Uterus (tissue), 4 donors: ENCODE measurements around the gene TBKBP1. TPM values are rescaled to one million over a fixed set of nuclear protein-coding genes. Genes with fewer than 3 reads are reported as not detected.

Experiments used
- DNase-seq, 2 donors: peaks; one replicate each; pipeline ENCODE4 v3.0.0-alpha.2; 2019 to 2020
- H3K27ac ChIP-seq, 2 donors: fragments of 200-600 bp; sonication (generic); 1 replicate in 1 of 2; 2 replicates in 1 of 2; pipeline ENCODE4 v1.5.1; 2016 to 2018
- H3K27me3 ChIP-seq, 2 donors: fragments of 200-600 bp; sonication (generic); one replicate each; pipeline ENCODE4 v1.5.1; 2018 to 2019; ENCODE audit warnings: control low read depth in 1 of 2
- H3K36me3 ChIP-seq, 2 donors: fragments of 200-600 bp; sonication (generic); one replicate each; pipeline ENCODE4 v1.5.1; 2019; ENCODE audit warnings: control low read depth in 1 of 2
- H3K4me1 ChIP-seq, 2 donors: fragments of 200-600 bp; sonication (generic); one replicate each; pipeline ENCODE4 v1.5.1; 2018 to 2019; ENCODE audit warnings: control low read depth in 1 of 2
- H3K4me3 ChIP-seq, 2 donors: fragments of 200-600 bp; sonication (generic); 1 replicate in 1 of 2; 2 replicates in 1 of 2; pipeline ENCODE4 v1.5.1; 2018 to 2019; ENCODE audit warnings: mild to moderate bottlenecking in 1 of 2
- H3K9me3 ChIP-seq, 2 donors: fragments of 200-600 bp; sonication (generic); one replicate each; pipeline ENCODE4 v1.5.1; 2019; ENCODE audit warnings: control low read depth in 1 of 2
- CTCF ChIP-seq, 4 experiments: fragments of 200-600 bp in 2 of 4; fragments of 450-650 bp in 2 of 4; sonication (generic) in 2 of 4; IDR thresholded peaks; one replicate each; pipeline ENCODE4 v1.5.1; 2016 to 2019; ENCODE audit warnings: antibody characterized with exemption in 4 of 4, mild to moderate bottlenecking in 2 of 4, moderate library complexity in 1 of 4
- POLR2A ChIP-seq, 2 donors: fragments of 450-650 bp; IDR thresholded peaks; one replicate each; pipeline ENCODE4 v1.6.1; 2016; ENCODE audit warnings: antibody characterized with exemption in 2 of 2, mild to moderate bottlenecking in 1 of 2, moderate library complexity in 1 of 2
- intact Hi-C: fragments of 100-400 bp; cut with DNase I; formaldehyde crosslinking; loops from one replicate; pipeline ENCODE4 v1.15.1; 2023; ENCODE audit warnings: low total_unique reads
- total RNA-seq, 4 donors: library from RNA; depleted of rRNA in 3 of 4; stranded (reverse); fragments of >200 nt in 3 of 4; gene quantifications; one replicate each; pipeline versions ENCODE4 v1.1.0 to v1.2.4, GENCODE V29; 2014 to 2023
- donor health status: DM: yes; HTN: yes; CAD: no.

TBKBP1 gene
- total RNA-seq, 4 donors from 2014 or later, result 2.6 to 24.8 (median 10.7) TPM

- Histone ChIP-seq H3K27me3 (no peaks in the 10 kb centered on the region), H3K4me1 (no peaks in the 10 kb centered on the region), H3K4me3 (peak overlapping the region; percentile 5 to 31), H3K27ac (peak overlapping the region; percentile 7 to 56), H3K9me3 (no peaks in the 10 kb centered on the region), H3K36me3 (no peaks in the 10 kb centered on the region)
- peak in 1 of 2 donors; percentile 27 for DNase-seq
- no peak for TF ChIP-seq CTCF (IDR thresholded peaks at IDR 0.05)
- TF ChIP-seq POLR2A (IDR thresholded peaks at IDR 0.05), result no peak
- intact Hi-C loops, result no loop called here
These were observed 14.4 kb downstream of the TBKBP1 start for GRCh38 chr17:47708312-47708863.

GRCh38 chr17:47708864-47709541, 15.0 kb downstream of the TBKBP1 start:
- H3K36me3 ChIP-seq, result no peaks in the 10 kb centered on the region
- intact Hi-C loops, result no loop called here
- no peak for TF ChIP-seq POLR2A (IDR thresholded peaks at IDR 0.05)
- no peak for TF ChIP-seq CTCF (IDR thresholded peaks at IDR 0.05)
- H3K27me3 ChIP-seq, result no peaks in the 10 kb centered on the region
- peak overlapping the region; percentile 5 to 31 for H3K4me3 ChIP-seq
- peak overlapping the region; percentile 7 to 56 for H3K27ac ChIP-seq
- peak in 1 of 2 donors; percentile 65 for DNase-seq
- no peaks in the 10 kb centered on the region for H3K4me1 ChIP-seq
- H3K9me3 ChIP-seq, result no peaks in the 10 kb centered on the region

- DNase-seq, result no peak
- H3K4me1 ChIP-seq, result no peaks in the 10 kb centered on the region
- H3K27ac ChIP-seq, result no peak overlapping the region
- TF ChIP-seq POLR2A (IDR thresholded peaks at IDR 0.05), result no peak
- TF ChIP-seq CTCF (IDR thresholded peaks at IDR 0.05), result no peak
- H3K36me3 ChIP-seq, result no peaks in the 10 kb centered on the region
- no peaks in the 10 kb centered on the region for H3K9me3 ChIP-seq
- H3K4me3 ChIP-seq, result no peak overlapping the region
- H3K27me3 ChIP-seq, result no peaks in the 10 kb centered on the region
- intact Hi-C loops, result no loop called here
These were observed 15.6 kb downstream of the TBKBP1 start for GRCh38 chr17:47709594-47709993.

GRCh38 chr17:47711366-47712099, 17.6 kb downstream of the TBKBP1 start:
- no peaks in the 10 kb centered on the region for H3K9me3 ChIP-seq
- H3K27me3 ChIP-seq, result no peaks in the 10 kb centered on the region
- no peak overlapping the region for H3K4me3 ChIP-seq
- TF ChIP-seq CTCF (IDR thresholded peaks at IDR 0.05), result no peak
- TF ChIP-seq POLR2A (IDR thresholded peaks at IDR 0.05), result no peak
- no peaks in the 10 kb centered on the region for H3K4me1 ChIP-seq
- no peaks in the 10 kb centered on the region for H3K36me3 ChIP-seq
- H3K27ac ChIP-seq, result no peak overlapping the region
- DNase-seq, result no peak
- intact Hi-C loops, result no loop called here
